Measurements from ENCODE around the gene TEX44.

GRCh38 chr2:231616296-231616695, 23.6 kb downstream of the TEX44 start:
- TF ChIP-seq CTCF (IDR thresholded peaks at IDR 0.05) = no peak
- no peak for TF ChIP-seq EZH2 (IDR thresholded peaks at IDR 0.05; ENCODE audit: borderline replicate concordance, insufficient read depth, low read depth, low read length, poor library complexity, severe bottlenecking)
